Activated CD4-positive, alpha-beta T cell treated with anti-CD3 and anti-CD28 coated beads, Interleukin-2, amount 50 U/mL, for 48 hours (primary cell): ENCODE measurements around the gene MTHFD1L.
"Not testable (repeated sequence)": the region's sequence is repeated elsewhere in the genome, so short reads cannot be mapped to it uniquely, and the experiment has no call there.

Source experiments
- DNase-seq, 2 experiments: peaks; one replicate each; pipeline ENCODE4 v3.0.0-alpha.2; 2020

Gene MTHFD1L

GRCh38 chr6:150865406-150866146 lies at the start of gene MTHFD1L:
Gene MTHFD1L (plus strand): TSS chr6:150865702. CDS start chr6:150865823, 121 bp downstream.
- peak; percentile 79 to 81 for DNase-seq

DNA sequence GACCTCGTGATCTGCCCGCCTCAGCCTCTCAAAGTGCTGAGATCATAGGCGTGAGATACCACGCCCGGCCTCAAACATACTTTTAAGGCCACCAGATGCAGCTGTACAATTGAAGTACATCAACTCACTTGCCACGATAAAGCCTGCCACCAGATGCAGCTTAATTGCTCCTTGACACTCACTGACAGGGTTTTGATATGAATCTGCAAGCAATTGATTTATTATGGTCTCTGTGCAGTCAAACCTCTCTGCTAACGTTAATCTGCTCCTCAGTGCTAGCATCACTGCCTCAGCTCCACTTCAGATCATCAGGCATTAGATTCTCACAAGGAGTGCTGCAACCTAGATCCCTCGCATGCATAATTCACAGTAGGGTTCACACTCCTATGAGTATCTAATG lies 48.9 kb upstream of the MTHFD1L start:
- not testable (repeated sequence) for DNase-seq

GRCh38 chr6:150822932-150823331 lies 42.6 kb upstream of the MTHFD1L start:
- no peak for DNase-seq

DNA sequence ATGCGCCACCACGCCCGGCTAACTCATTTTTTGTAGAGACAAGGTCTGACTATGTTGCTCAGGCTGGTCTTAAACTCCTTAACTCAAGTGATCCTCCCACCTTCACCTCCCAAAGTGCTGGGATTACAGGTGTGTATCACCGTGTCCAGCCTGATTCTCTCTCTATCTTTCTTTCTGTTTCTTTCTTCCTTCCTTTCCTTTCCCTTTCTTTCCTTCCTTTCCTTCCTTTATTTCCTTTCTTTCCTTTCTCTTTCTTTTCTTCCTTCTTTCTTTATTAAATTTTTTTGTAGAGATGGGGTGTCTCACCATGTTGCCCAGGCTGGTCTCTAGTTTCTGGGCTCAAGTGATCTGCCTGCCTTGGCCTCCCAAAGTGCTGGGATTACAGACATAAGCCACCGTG lies 38.7 kb upstream of the MTHFD1L start:
- DNase-seq, result no peak

DNA sequence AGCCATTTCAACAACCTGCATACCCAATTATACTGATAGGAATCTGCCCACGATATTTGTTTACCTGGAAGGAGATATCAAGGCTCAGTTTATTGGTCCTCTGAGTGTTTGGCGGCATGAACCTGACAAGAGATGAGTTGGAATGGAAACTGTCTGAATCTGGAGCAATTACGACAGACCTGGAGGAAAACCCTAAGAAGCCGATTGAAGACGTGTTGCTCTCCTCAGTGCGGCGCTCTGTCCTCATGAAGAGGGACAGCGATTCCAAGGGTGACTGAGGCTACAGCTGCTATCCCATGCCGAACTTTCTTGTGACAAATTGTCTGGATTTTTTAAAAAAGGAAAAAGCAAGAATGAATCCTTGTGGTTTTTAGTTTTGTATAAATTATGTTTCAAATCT lies 37.4 kb upstream of the MTHFD1L start:
- DNase-seq, result not testable (repeated sequence)

DNA sequence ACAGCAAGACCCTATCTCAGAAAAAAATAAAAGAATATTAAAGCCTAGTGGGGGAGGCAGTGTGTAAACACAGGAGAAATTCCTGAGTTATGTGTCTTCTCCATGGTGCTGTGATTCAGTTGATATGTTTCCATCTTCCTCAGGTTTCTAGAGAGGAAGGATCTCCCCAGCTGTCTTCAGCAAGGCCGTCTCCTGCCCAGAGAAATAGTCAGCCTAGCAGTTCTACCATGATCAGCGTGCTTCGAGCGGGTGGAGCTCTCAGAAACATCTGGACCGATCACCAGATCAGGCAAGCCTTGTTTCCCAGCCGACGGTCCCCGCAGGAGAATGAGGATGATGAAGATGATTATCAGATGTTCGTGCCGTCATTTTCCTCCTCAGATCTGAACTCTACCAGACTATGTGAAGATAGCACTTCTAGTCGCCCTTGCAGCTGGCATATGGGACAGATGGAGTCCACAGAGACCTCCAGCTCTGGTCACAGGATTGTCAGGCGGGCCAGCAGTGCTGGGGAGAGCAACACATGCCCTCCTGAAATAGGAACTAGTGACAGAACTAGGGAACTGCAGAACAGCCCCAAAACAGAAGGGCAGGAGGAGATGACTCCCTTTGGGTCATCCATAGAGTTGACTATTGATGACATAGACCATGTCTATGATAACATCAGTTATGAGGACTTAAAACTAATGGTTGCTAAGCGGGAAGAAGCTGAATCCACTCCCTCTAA lies 34.9 kb upstream of the MTHFD1L start:
- DNase-seq, result no peak

DNA sequence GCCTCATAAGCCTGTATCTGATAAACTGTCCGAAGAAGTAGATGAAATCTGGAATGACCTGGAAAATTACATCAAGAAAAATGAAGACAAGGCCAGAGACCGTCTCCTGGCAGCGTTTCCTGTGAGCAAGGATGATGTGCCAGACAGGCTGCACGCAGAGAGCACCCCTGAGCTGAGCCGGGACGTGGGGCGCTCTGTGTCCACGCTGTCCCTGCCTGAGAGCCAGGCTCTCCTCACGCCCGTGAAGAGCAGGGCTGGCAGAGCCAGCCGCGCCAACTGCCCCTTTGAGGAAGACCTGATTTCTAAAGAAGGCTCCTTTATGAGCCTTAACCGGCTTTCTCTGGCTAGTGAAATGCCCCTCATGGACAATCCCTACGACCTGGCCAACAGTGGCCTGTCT lies 33.9 kb upstream of the MTHFD1L start:
- no peak for DNase-seq

DNA sequence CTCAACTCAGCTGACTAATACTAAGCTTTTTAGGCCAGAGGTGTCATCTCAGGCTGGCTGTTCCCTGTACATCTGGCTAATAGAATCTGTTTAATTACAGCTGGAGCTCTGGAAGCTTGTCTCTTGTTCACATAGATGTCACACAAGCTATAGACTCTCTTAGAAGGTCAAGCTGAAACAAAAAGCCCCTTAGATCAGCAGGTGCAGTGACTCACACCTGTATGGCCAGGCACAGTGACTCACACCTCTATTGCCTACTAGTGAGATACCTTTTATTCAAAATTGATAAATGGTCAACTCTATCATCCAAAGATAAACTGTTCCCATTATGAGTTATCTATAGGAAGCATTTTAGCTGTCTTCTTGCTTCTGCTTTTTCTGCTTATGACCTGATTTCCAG lies 29.9 kb upstream of the MTHFD1L start:
- no peak for DNase-seq

DNA sequence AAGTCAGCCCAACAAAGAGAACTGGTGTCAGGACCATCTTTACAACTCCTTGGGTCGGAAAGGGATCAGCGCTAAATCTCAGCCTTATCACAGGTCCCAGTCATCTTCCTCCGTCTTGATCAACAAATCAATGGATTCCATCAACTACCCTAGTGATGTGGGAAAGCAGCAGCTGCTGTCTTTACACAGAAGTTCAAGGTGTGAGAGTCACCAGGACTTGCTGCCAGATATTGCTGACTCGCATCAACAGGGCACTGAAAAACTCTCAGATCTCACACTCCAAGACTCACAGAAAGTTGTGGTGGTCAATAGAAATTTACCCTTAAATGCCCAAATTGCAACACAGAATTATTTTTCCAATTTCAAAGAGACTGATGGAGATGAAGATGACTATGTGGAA lies 25.3 kb upstream of the MTHFD1L start:
- no peak for DNase-seq

- DNase-seq, result no peak
These were observed 24.3 kb upstream of the MTHFD1L start for GRCh38 chr6:150841189-150841588.

GRCh38 chr6:150841697-150842096 lies 23.8 kb upstream of the MTHFD1L start:
- DNase-seq, result no peak

DNA sequence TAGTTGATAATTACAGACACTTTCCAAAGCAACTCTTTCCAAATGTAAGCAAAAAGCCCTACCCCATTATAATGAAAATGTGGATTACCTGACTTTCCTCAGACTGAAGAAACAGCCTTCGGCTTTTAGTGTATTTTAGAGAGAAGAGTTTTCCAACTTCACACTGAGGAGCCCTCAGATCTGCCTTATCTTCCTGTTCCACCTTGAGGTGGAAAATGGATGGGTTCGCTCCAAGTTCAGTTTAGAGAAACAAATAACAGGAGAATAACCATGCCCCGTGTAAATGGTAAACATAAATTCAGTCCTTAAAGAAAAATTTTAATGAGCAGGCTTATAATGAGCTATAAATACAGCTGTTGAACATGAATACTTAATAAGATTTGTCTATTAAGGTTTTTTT lies 21.1 kb upstream of the MTHFD1L start:
- DNase-seq, result no peak

DNA sequence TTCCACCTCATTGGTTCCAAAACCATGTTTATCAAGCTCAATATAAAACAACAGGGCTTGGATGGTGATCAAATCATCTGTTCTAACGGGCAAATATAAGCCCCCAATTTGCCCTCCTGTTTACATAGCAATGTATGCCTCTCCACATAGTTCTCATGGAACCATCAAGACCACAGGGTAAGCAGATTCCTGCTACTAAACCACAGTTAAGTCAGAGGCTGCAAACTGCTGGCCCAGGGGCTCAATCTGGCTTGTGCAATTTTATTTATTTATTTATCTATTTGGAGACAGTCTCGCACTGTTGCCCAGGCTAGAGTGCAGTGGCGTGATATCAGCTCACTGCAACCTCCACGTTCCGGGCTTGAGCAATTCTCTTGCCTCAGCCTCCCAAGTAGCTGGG lies 18.9 kb upstream of the MTHFD1L start:
- no peak for DNase-seq

DNA sequence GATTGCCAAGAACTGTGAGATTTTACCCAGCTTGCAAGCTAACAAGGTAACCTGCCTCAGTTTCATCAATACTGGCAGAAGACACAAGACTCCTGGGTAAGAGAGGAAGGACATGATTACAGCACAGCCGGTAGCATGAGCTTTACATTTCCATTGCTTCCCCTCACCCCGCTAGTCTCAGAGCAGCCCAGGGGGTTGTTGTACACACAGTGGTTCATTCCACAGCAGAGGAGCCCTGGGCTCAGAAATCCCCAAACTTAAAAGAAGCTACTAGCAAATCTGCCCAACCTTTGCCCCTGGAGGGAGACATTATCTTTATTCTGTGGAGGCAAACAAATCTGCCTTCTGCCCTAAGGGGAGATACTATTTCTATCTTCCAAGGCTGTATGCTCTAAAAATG lies 17.1 kb upstream of the MTHFD1L start:
- no peak for DNase-seq

- DNase-seq, result not testable (repeated sequence)
These were observed 11.1 kb upstream of the MTHFD1L start for GRCh38 chr6:150854392-150854791.

- DNase-seq, result not testable (repeated sequence)
These were observed 10.3 kb upstream of the MTHFD1L start for GRCh38 chr6:150855171-150855570.

DNA sequence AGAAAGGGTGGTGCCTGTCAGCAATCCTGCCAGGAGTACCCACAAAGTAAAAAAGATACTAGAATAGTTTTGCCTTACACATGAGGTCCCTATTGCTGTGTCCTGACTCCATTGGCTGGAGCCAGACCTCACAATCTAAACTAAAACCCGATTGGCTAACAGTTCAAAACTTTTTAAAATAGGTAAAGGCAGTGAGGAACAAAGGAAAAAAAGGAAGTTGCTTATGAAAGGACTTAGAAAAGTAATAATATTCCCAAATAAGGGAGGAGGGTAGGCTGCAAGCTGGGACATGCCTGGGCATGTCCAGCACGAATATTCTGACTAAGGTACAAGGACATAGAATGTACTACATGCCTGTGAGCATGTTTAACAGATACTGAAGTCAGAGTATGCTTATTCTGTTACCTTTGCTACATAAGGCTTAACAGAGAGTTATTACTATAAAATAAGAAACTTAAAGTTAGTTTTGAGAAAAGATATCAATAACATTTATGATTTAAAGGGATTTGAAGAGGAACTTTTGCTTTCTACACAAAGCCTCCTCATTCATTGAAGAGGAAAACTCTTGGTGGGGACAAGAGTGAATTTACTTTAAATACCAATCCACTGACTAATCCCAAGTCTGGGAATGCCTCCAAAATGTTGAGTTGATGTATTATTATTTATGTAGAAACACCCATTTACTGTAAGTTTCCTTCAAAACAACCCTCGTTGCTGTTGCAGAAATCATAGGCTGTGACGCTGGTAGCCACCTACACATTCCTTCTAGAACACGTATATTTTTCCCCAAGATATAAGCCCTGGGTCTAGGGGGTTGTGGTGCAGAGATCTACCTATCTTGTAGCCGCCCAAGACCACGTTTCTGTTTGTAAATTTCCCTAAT lies 8.2 kb upstream of the MTHFD1L start:
- no peak for DNase-seq

- no peak for DNase-seq
These were observed 7.6 kb upstream of the MTHFD1L start for GRCh38 chr6:150857945-150858308.

GRCh38 chr6:150861448-150862168 lies 3.9 kb upstream of the MTHFD1L start:
- not testable (repeated sequence) for DNase-seq

GRCh38 chr6:150863213-150863928 lies 2.1 kb upstream of the MTHFD1L start:
- no peak for DNase-seq

DNA sequence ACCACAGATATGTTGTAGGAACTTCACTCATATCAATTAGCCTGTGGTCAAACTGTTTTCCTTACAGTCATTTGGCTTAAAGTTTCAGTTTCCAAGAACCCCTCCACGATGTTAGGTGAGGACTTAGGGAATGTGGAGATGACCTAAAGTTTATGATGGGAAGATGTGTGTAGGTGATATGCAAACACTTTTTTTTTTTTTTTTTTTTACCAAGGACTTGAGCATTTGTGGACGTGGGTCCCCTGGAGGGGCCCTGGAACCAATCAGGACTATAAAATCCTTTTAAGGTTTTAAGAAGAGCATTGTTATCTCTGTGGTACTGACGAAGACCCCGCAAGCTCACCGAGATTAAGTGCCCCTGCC lies 478 bp upstream of the MTHFD1L start:
- DNase-seq, result no peak
